Measurements from ENCODE around the gene STK24. TPM values are rescaled to one million over a fixed set of nuclear protein-coding genes. Genes with fewer than 3 reads are reported as not detected.

The STK24 gene
- total and polyA plus RNA-seq, 2 of the 8 experiments (the other 6 are each of a cell fraction or from before 2014, with no cell fraction given), result 62.8 to 143 TPM

- no peak overlapping the region for H2BK5ac ChIP-seq (ENCODE audit: low read depth, low read length)
- no peak overlapping the region for H2BK120ac ChIP-seq (replicated peaks; ENCODE audit: low read depth, low read length)
- H4K8ac ChIP-seq (ENCODE audit: extremely low read depth, insufficient read depth, low read length), result no peak overlapping the region
- H2BK12ac ChIP-seq (ENCODE audit: low read depth, low read length), result no peak overlapping the region
- H3K4me3 ChIP-seq (ENCODE audit: extremely low read depth in 1 of 4, insufficient read depth in 2 of 4, low read depth in 3 of 4, low read length in 4 of 4), result no peak overlapping the region
- H3K27ac ChIP-seq (ENCODE audit: low read depth, low read length), result no peak overlapping the region; the same call in 1 of the 2 replicates
- no peak overlapping the region for H2BK20ac ChIP-seq (ENCODE audit: low read length)
- DNase-seq (ENCODE audit: low read depth in 1 of 2, low spot score in 2 of 2) (no peak), FAIRE-seq (no peak)
- H3K36me3 ChIP-seq (ENCODE audit: control insufficient read depth in 2 of 4, insufficient read depth in 4 of 4, low read length in 3 of 4), result peaks cover 5 to 58% (median 12%) of the 10 kb centered on the region in 4 experiments; a peak in 6 of 8 replicates
- POLR2A ChIA-PET (ENCODE audit: partially characterized antibody), result interaction anchor here (0.8 to 1.4 kb wide), 5 partner anchors 8 to 221 kb away, joined by 3 to 4 read pairs (median 3); no protein-coding TSS in a partner anchor
- no peak overlapping the region for H3K18ac ChIP-seq (ENCODE audit: extremely low read depth, low read length)
- H2AFZ ChIP-seq (ENCODE audit: low read length), result no peak overlapping the region
- no peak overlapping the region; a peak in 1 of 7 replicates for H3K9ac ChIP-seq (replicated peaks in 1 of 4; ENCODE audit: extremely low read depth in 1 of 4, low read depth in 3 of 4, low read length in 3 of 4)
- H3K56ac ChIP-seq (replicated peaks; ENCODE audit: insufficient read length, low read depth, low read length), result no peak overlapping the region
- CTCF ChIA-PET (ENCODE audit: partially characterized antibody), result interaction anchor here (0.7 to 3.6 kb wide), 21 partner anchors 9 to 417 kb away, joined by 3 to 27 read pairs (median 4); no protein-coding TSS in a partner anchor
- no peaks in the 10 kb centered on the region for H3K23me2 ChIP-seq (ENCODE audit: low read depth, low read length)
- no peak overlapping the region for H4K5ac ChIP-seq (ENCODE audit: insufficient read length, low read depth, low read length)
- H3K4me2 ChIP-seq (ENCODE audit: insufficient read depth in 1 of 2, low read depth in 2 of 2, low read length in 2 of 2), result no peak overlapping the region
- peaks cover 11 to 15% of the 10 kb centered on the region in 2 experiments for H4K20me1 ChIP-seq (replicated peaks in 1 of 2; ENCODE audit: control insufficient read depth in 1 of 2, insufficient read depth in 2 of 2, low read length in 2 of 2)
- H3K4ac ChIP-seq (replicated peaks; ENCODE audit: insufficient read length, low read depth, low read length), result no peak overlapping the region
- no peaks in the 10 kb centered on the region; the same call in 1 of the 2 replicates for H3K79me1 ChIP-seq (ENCODE audit: low read depth, low read length)
- peaks cover 7 to 21% (median 10%) of the 10 kb centered on the region in 4 experiments for H3K4me1 ChIP-seq (replicated peaks in 1 of 4; ENCODE audit: control insufficient read depth in 3 of 4, insufficient read depth in 4 of 4, low read length in 3 of 4)
- H3K14ac ChIP-seq (ENCODE audit: insufficient read length), result no peak overlapping the region
- H3K23ac ChIP-seq (ENCODE audit: insufficient read length), result no peak overlapping the region
- no peak overlapping the region for H4K91ac ChIP-seq (replicated peaks; ENCODE audit: insufficient read length, low read length)
- no peaks in the 10 kb centered on the region for H3K79me2 ChIP-seq (ENCODE audit: control insufficient read depth in 1 of 2, insufficient read depth in 2 of 2, low read length in 2 of 2)
- no peak overlapping the region for H2BK15ac ChIP-seq (ENCODE audit: low read length)
- WGBS, 2 experiments (ENCODE audit: extremely low coverage in 1 of 2, insufficient coverage in 1 of 2, insufficient read length in 1 of 2, insufficient replicate concordance in 2 of 2, low coverage in 1 of 2, low lambda C conversion rate in 2 of 2, missing lambda C conversion rate in 1 of 2), result 69% methylated on average over 1 of the region's 1 CpG; no CpG with 5 or more reads in 1 of the 2 experiments
- H3K27me3 ChIP-seq (replicated peaks in 1 of 4; ENCODE audit: control insufficient read depth in 3 of 4, extremely low read depth in 1 of 4, insufficient read depth in 3 of 4, low read length in 3 of 4), result no peaks in the 10 kb centered on the region
- no peaks in the 10 kb centered on the region for H3K9me3 ChIP-seq (ENCODE audit: insufficient read depth in 2 of 2, low read depth in 1 of 2, low read length in 1 of 2)
- no peak overlapping the region for H2AK5ac ChIP-seq (ENCODE audit: low read depth, low read length)
- TF ChIP-seq CHD1 (IDR thresholded peaks at IDR 0.05; ENCODE audit: low read depth, low read length) (no peak), SUZ12 (IDR thresholded peaks at IDR 0.05; ENCODE audit: low read length) (no peak), PHF8 (conservative IDR thresholded peaks at IDR 0.05; ENCODE audit: low read depth, low read length) (no peak), NRF1 (IDR thresholded peaks at IDR 0.05; ENCODE audit: low read depth, low read length) (no peak), KDM4A (IDR thresholded peaks at IDR 0.05; ENCODE audit: low read depth, low read length, severe bottlenecking) (no peak), BCL11A (IDR thresholded peaks at IDR 0.05; ENCODE audit: low read depth in 2 of 2, low read length in 2 of 2) (no peak), RNF2 (IDR thresholded peaks at IDR 0.05; ENCODE audit: borderline replicate concordance, low read depth, low read length, missing control alignments, poor library complexity, severe bottlenecking) (no peak), HDAC6 (IDR thresholded peaks at IDR 0.05; ENCODE audit: low read depth, low read length) (no peak), RXRA (IDR thresholded peaks at IDR 0.05; ENCODE audit: insufficient read depth, low read depth, low read length) (no peak), SAP30 (IDR thresholded peaks at IDR 0.05; ENCODE audit: insufficient read depth, insufficient replicate concordance, low read length) (no peak), TCF12 (IDR thresholded peaks at IDR 0.05; ENCODE audit: low read depth, low read length) (no peak), JUN (IDR thresholded peaks at IDR 0.05; ENCODE audit: low read depth, low read length) (no peak), TAF1 (IDR thresholded peaks at IDR 0.05; ENCODE audit: low read depth, low read length) (no peak), JUND (IDR thresholded peaks at IDR 0.05; ENCODE audit: low read length) (no peak)
These were observed 126.9 kb downstream of the STK24 start for GRCh38 chr13:98450026-98450425.
